H9 (cell line): ENCODE results near the gene ADAMTS6. TPM values are rescaled to one million over a fixed set of nuclear protein-coding genes. Genes with fewer than 3 reads are reported as not detected.

Experiments
- DNase-seq: peaks from one replicate; pipeline ENCODE4 v3.0.0-alpha.2; 2017
- H2AFZ ChIP-seq: one replicate; pipeline ENCODE4 v1.6.1; 2013; ENCODE audit warnings: mild to moderate bottlenecking, low read length, control low read depth, moderate library complexity
- H2AK5ac ChIP-seq: 2 replicates; pipeline ENCODE4 v1.6.1; 2013; ENCODE audit warnings: low read length, control low read depth, mixed read lengths; ENCODE audit not compliant: insufficient read length
- H2BK120ac ChIP-seq: one replicate; pipeline ENCODE4 v1.6.1; 2013; ENCODE audit warnings: low read depth, mild to moderate bottlenecking, low read length, control low read depth, inconsistent platforms; ENCODE audit not compliant: poor library complexity, severe bottlenecking
- H2BK12ac ChIP-seq: 2 replicates; pipeline ENCODE4 v1.6.1; 2013; ENCODE audit warnings: low read length, control low read depth, mixed read lengths, low read depth; ENCODE audit not compliant: insufficient read length
- H2BK15ac ChIP-seq: 2 replicates; pipeline ENCODE4 v1.6.1; 2013; ENCODE audit warnings: low read depth, low read length, control low read depth
- H2BK20ac ChIP-seq: one replicate; pipeline ENCODE4 v1.6.1; 2013; ENCODE audit warnings: low read depth, mild to moderate bottlenecking, low read length, control low read depth, inconsistent platforms; ENCODE audit not compliant: poor library complexity, severe bottlenecking
- H2BK5ac ChIP-seq: 2 replicates; pipeline ENCODE4 v1.6.1; 2013; ENCODE audit warnings: low read length, control low read depth, mixed read lengths; ENCODE audit not compliant: insufficient read length
- H3K14ac ChIP-seq: 2 replicates; pipeline ENCODE4 v1.6.1; 2013; ENCODE audit warnings: low read length, control low read depth; ENCODE audit not compliant: insufficient read depth
- H3K18ac ChIP-seq: 2 replicates; pipeline ENCODE4 v1.6.1; 2013; ENCODE audit warnings: low read depth, mild to moderate bottlenecking, mixed read lengths, low read length, control low read depth; ENCODE audit not compliant: insufficient read length
- H3K23ac ChIP-seq: 2 replicates; pipeline ENCODE4 v1.6.1; 2013; ENCODE audit warnings: low read length, control low read depth, mixed read lengths, low read depth; ENCODE audit not compliant: insufficient read length
- H3K23me2 ChIP-seq: 2 replicates; pipeline ENCODE4 v1.6.1; 2013; ENCODE audit warnings: low read depth, mild to moderate bottlenecking, mixed read lengths, low read length, control low read depth; ENCODE audit not compliant: insufficient read length, poor library complexity, severe bottlenecking
- H3K27ac ChIP-seq: 2 replicates; pipeline ENCODE4 v1.5.1; 2013; ENCODE audit warnings: low read length, control low read depth, mixed read lengths, low read depth; ENCODE audit not compliant: insufficient read length
- H3K27me3 ChIP-seq: 2 replicates; pipeline ENCODE4 v1.6.1; 2013; ENCODE audit warnings: low read length, control low read depth, inconsistent platforms; ENCODE audit not compliant: insufficient read depth
- H3K4ac ChIP-seq: 2 replicates; pipeline ENCODE4 v1.6.1; 2013; ENCODE audit warnings: low read depth, mild to moderate bottlenecking, control low read depth, inconsistent platforms, low read length, moderate library complexity
- H3K4me1 ChIP-seq: 2 replicates; pipeline ENCODE4 v1.6.1; 2013; ENCODE audit warnings: low read length, control low read depth, inconsistent platforms; ENCODE audit not compliant: insufficient read depth
- H3K4me2 ChIP-seq: 2 replicates; pipeline ENCODE4 v1.6.1; 2013; ENCODE audit warnings: low read length, control low read depth, mixed read lengths; ENCODE audit not compliant: insufficient read length, insufficient read depth
- H3K56ac ChIP-seq: 2 replicates; pipeline ENCODE4 v1.6.1; 2013; ENCODE audit warnings: low read depth, mild to moderate bottlenecking, mixed read lengths, low read length, control low read depth; ENCODE audit not compliant: insufficient read length
- H3K79me1 ChIP-seq: 2 replicates; pipeline ENCODE4 v1.6.1; 2013; ENCODE audit warnings: low read depth, mild to moderate bottlenecking, moderate library complexity, low read length, control low read depth, inconsistent platforms; ENCODE audit not compliant: insufficient read depth, poor library complexity, severe bottlenecking
- H3K79me2 ChIP-seq: 2 replicates; pipeline ENCODE4 v1.6.1; 2013; ENCODE audit warnings: low read length, control low read depth, inconsistent platforms; ENCODE audit not compliant: insufficient read depth
- H3K9ac ChIP-seq: 2 replicates; pipeline ENCODE4 v1.6.1; 2013; ENCODE audit warnings: low read length, control low read depth, mixed read lengths; ENCODE audit not compliant: insufficient read length; ENCODE audit errors: extremely low read depth
- H3K9me3 ChIP-seq: one replicate; pipeline ENCODE4 v1.6.1; 2013; ENCODE audit warnings: low read depth, low read length, inconsistent platforms; ENCODE audit not compliant: control insufficient read depth
- H3T11ph ChIP-seq: one replicate; pipeline ENCODE4 v1.6.1; 2013; ENCODE audit warnings: mild to moderate bottlenecking, low read length, control low read depth, inconsistent platforms
- H4K20me1 ChIP-seq: one replicate; pipeline ENCODE4 v1.6.1; 2013; ENCODE audit not compliant: control insufficient read depth, insufficient read length, insufficient read depth
- H4K5ac ChIP-seq: 2 replicates; pipeline ENCODE4 v1.6.1; 2013; ENCODE audit warnings: low read depth, mild to moderate bottlenecking, mixed read lengths, low read length, control low read depth; ENCODE audit not compliant: insufficient read length
- H4K8ac ChIP-seq: replicated peaks from 2 replicates; pipeline ENCODE4 v1.6.1; 2013; ENCODE audit warnings: low read length, control low read depth, mixed read lengths, low read depth; ENCODE audit not compliant: insufficient read length
- H4K91ac ChIP-seq: 2 replicates; pipeline ENCODE4 v1.6.1; 2013; ENCODE audit warnings: low read depth, mild to moderate bottlenecking, moderate library complexity, mixed read lengths, low read length, control low read depth; ENCODE audit not compliant: insufficient read length
- H3K27ac Mint-ChIP-seq, 3 experiments: 2 replicates in 2 of 3; 3 replicates in 1 of 3; pipeline ENCODE4 v1.8.0; 2020 to 2021; ENCODE audit warnings: mixed read lengths in 3 of 3, mild to moderate bottlenecking in 1 of 3, moderate library complexity in 1 of 3
- H3K27me3 Mint-ChIP-seq: 2 replicates; pipeline ENCODE4 v1.8.0; 2021; ENCODE audit warnings: low read depth, mild to moderate bottlenecking, moderate library complexity, mixed read lengths
- H3K36me3 Mint-ChIP-seq, 3 experiments: 2 replicates in 2 of 3; 3 replicates in 1 of 3; pipeline ENCODE4 v1.8.0; 2020 to 2021; ENCODE audit warnings: low read depth in 3 of 3, mixed read lengths in 3 of 3; ENCODE audit not compliant: insufficient read depth in 1 of 3
- H3K4me1 Mint-ChIP-seq, 2 experiments: 2 replicates each; pipeline ENCODE4 v1.8.0; 2020; ENCODE audit warnings: mixed read lengths in 2 of 2
- H3K4me3 Mint-ChIP-seq, 2 experiments: 2 replicates in 1 of 2; 3 replicates in 1 of 2; pipeline ENCODE4 v1.8.0; 2020 to 2021; ENCODE audit warnings: mild to moderate bottlenecking in 2 of 2, mixed read lengths in 2 of 2, moderate library complexity in 1 of 2
- H3K9me3 Mint-ChIP-seq, 2 experiments: 2 replicates in 1 of 2; 3 replicates in 1 of 2; pipeline ENCODE4 v1.8.0; 2020; ENCODE audit warnings: mild to moderate bottlenecking in 2 of 2, mixed read lengths in 2 of 2, moderate library complexity in 1 of 2
- WGBS: extraction: QIAGEN DNeasy Blood & Tissue Kit; methylation state at CpG from one replicate; pipeline ENCODE4 v1.1.7; 2013; ENCODE audit warnings: missing lambda C conversion rate, low lambda C conversion rate, mixed read lengths; ENCODE audit not compliant: insufficient read length; ENCODE audit errors: extremely low coverage; 5-methylcytosine and 5-hydroxymethylcytosine counted together
- total RNA-seq: library from RNA; stranded (reverse); gene quantifications from 2 replicates; pipeline ENCODE4 v1.2.1, GENCODE V29; 2021
- TF ChIP-seq, protein P1 (sequence below): fragments of 200-600 bp; sonication (generic); conservative IDR thresholded peaks from 3 replicates; pipeline ENCODE4 v1.8.0; 2021; ENCODE audit warnings: antibody characterized with exemption, mild to moderate bottlenecking

Gene ADAMTS6
- total RNA-seq, 1 experiment from 2014 or later = 0.33 TPM

GRCh38 chr5:65394087-65394486, 87.6 kb downstream of the ADAMTS6 start:
- Mint-ChIP-seq H3K4me1 (0 out of 4 replicates have a peak, but pooled peaks cover 2 to 3% of the 10 kb centered on the region in 2 experiments), H3K36me3 (no peaks in the 10 kb centered on the region), H3K4me3 (no peak overlapping the region), H3K9me3 (no peaks in the 10 kb centered on the region), H3K27me3 (no peaks in the 10 kb centered on the region), H3K27ac (no peak overlapping the region; a peak in 1 of 7 replicates)
- H3K4me1 ChIP-seq = no peaks in the 10 kb centered on the region
- H3T11ph ChIP-seq = no peak overlapping the region
- DNase-seq = no peak
- H3K9me3 ChIP-seq = no peaks in the 10 kb centered on the region
- H3K23ac ChIP-seq = no peak overlapping the region
- no peak overlapping the region for H4K8ac ChIP-seq
- no peaks in the 10 kb centered on the region for H3K79me2 ChIP-seq
- H3K56ac ChIP-seq = no peak overlapping the region
- no peak overlapping the region for H3K27ac ChIP-seq
- TF ChIP-seq, protein P1, sequence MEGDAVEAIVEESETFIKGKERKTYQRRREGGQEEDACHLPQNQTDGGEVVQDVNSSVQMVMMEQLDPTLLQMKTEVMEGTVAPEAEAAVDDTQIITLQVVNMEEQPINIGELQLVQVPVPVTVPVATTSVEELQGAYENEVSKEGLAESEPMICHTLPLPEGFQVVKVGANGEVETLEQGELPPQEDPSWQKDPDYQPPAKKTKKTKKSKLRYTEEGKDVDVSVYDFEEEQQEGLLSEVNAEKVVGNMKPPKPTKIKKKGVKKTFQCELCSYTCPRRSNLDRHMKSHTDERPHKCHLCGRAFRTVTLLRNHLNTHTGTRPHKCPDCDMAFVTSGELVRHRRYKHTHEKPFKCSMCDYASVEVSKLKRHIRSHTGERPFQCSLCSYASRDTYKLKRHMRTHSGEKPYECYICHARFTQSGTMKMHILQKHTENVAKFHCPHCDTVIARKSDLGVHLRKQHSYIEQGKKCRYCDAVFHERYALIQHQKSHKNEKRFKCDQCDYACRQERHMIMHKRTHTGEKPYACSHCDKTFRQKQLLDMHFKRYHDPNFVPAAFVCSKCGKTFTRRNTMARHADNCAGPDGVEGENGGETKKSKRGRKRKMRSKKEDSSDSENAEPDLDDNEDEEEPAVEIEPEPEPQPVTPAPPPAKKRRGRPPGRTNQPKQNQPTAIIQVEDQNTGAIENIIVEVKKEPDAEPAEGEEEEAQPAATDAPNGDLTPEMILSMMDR = no peak
- H2BK5ac ChIP-seq = no peak overlapping the region
- no peak overlapping the region for H3K18ac ChIP-seq
- no peak overlapping the region for H2BK20ac ChIP-seq
- no peaks in the 10 kb centered on the region for H4K20me1 ChIP-seq
- no peak overlapping the region for H3K9ac ChIP-seq
- H3K27me3 ChIP-seq = no peaks in the 10 kb centered on the region
- no peak overlapping the region for H2BK15ac ChIP-seq
- H3K14ac ChIP-seq = no peak overlapping the region
- no peak overlapping the region for H4K91ac ChIP-seq
- no peak overlapping the region for H3K4ac ChIP-seq
- no CpG with 5 or more reads among the region's 2 CpGs for WGBS
- no peak overlapping the region for H2AFZ ChIP-seq
- H2AK5ac ChIP-seq = no peak overlapping the region
- H2BK120ac ChIP-seq = no peak overlapping the region
- no peaks in the 10 kb centered on the region for H3K79me1 ChIP-seq
- H3K4me2 ChIP-seq = no peak overlapping the region
- H3K23me2 ChIP-seq = no peaks in the 10 kb centered on the region
- no peak overlapping the region for H4K5ac ChIP-seq
- H2BK12ac ChIP-seq = no peak overlapping the region
